K562 (cell line): ENCODE results near the gene FNDC11. TPM values are rescaled to one million over a fixed set of nuclear protein-coding genes. Genes with fewer than 3 reads are reported as not detected.

Source experiments
- ATAC-seq: fragments of 200-7000 bp; cut with Tn5 transposase; 3 replicates; pipeline ENCODE4 v1.9.1; 2020; ENCODE audit warnings: moderate library complexity
- BruUV-seq: library from RNA; stranded (reverse); fragments of 400-500 nt; replicated peaks from 2 replicates; lab custom pipeline; 2021; lab: Mats Ljungman, UMichigan
- CTCF ChIA-PET: fragments of 300-600 bp; formaldehyde crosslinking; extraction: SDS; loops from one replicate; lab custom pipeline; 2021; ENCODE audit warnings: low intra/inter-chr PET ratio; lab: Yijun Ruan, JAX
- POLR2A ChIA-PET: fragments of 300-600, 350-650 bp; sonication (Branson Sonifier 250); formaldehyde crosslinking; extraction: SDS; loops from one replicate; lab custom pipeline; 2021; ENCODE audit warnings: antibody characterized with exemption, inconsistent platforms; lab: Yijun Ruan, JAX
- DNase-seq, 4 experiments: peaks; one replicate each; pipeline versions ENCODE4 v3.0.0 to v3.0.0-alpha.2; 2011 to 2018; ENCODE audit warnings: low spot score in 3 of 4, mixed read lengths in 3 of 4; ENCODE audit errors: extremely low read depth in 1 of 4
- FAIRE-seq: peaks from 2 replicates; lab custom pipeline; 2011; peaks lifted over from hg19 to GRCh38; lab: Jason Lieb, UNC
- H2AFZ ChIP-seq: 2 replicates; pipeline ENCODE4 v1.6.0; 2011; ENCODE audit warnings: low read depth, low read length, control low read depth, inconsistent platforms
- H3K27ac ChIP-seq: fragments of 200-600 bp; 3 replicates; pipeline ENCODE4 v1.8.0; 2011; ENCODE audit warnings: low read depth, mild to moderate bottlenecking, control low read depth, inconsistent platforms, low read length, moderate library complexity, mixed read lengths; ENCODE audit errors: extremely low read depth
- H3K27me3 ChIP-seq, 2 experiments: fragments of 300-600 bp in 1 of 2; 2 replicates in 1 of 2; 3 replicates in 1 of 2; pipeline versions ENCODE4 v1.6.0 to v1.8.0; 2011; ENCODE audit warnings: inconsistent platforms in 2 of 2, low read length in 2 of 2, mild to moderate bottlenecking in 1 of 2, mixed read lengths in 1 of 2, moderate library complexity in 1 of 2; ENCODE audit not compliant: control insufficient read depth in 2 of 2, insufficient read depth in 2 of 2
- H3K36me3 ChIP-seq: fragments of 300-600 bp; 3 replicates; pipeline ENCODE4 v1.8.0; 2011; ENCODE audit warnings: mild to moderate bottlenecking, low read length, inconsistent platforms; ENCODE audit not compliant: control insufficient read depth, insufficient read depth
- H3K4me1 ChIP-seq, 2 experiments: fragments of 200-600 bp in 1 of 2; replicated peaks in 1 of 2; 2 replicates in 1 of 2; 3 replicates in 1 of 2; pipeline versions ENCODE4 v1.5.1 to v1.8.0; 2011; ENCODE audit warnings: inconsistent platforms in 2 of 2, low read length in 2 of 2, mild to moderate bottlenecking in 1 of 2, mixed read lengths in 1 of 2, moderate library complexity in 1 of 2; ENCODE audit not compliant: control insufficient read depth in 2 of 2, insufficient read depth in 2 of 2
- H3K4me2 ChIP-seq: 2 replicates; pipeline ENCODE4 v1.6.1; 2011; ENCODE audit warnings: low read length, control low read depth, inconsistent platforms, mixed read lengths; ENCODE audit not compliant: insufficient read depth
- H3K4me3 ChIP-seq: fragments of 200-600 bp; sonication (generic), shearing (Covaris generic); 2 replicates; pipeline ENCODE4 v1.5.1; 2016; ENCODE audit warnings: control low read depth, inconsistent platforms
- H3K79me2 ChIP-seq: fragments of 200-600 bp; 3 replicates; pipeline ENCODE4 v1.8.0; 2011; ENCODE audit warnings: low read length, inconsistent platforms; ENCODE audit not compliant: control insufficient read depth, insufficient read depth
- H3K9ac ChIP-seq, 2 experiments: 2 replicates each; pipeline versions ENCODE4 v1.6.0 to v1.6.1; 2011; ENCODE audit warnings: low read depth in 2 of 2, low read length in 2 of 2, control low read depth in 1 of 2, inconsistent platforms in 1 of 2, mild to moderate bottlenecking in 1 of 2, mixed read lengths in 1 of 2; ENCODE audit not compliant: insufficient read depth in 1 of 2
- H3K9me1 ChIP-seq: one replicate; pipeline ENCODE4 v1.6.0; 2011; ENCODE audit warnings: inconsistent platforms, mild to moderate bottlenecking, low read length, moderate library complexity; ENCODE audit not compliant: control insufficient read depth, insufficient read depth
- H3K9me3 ChIP-seq: replicated peaks from 2 replicates; pipeline ENCODE4 v1.5.1; 2011; ENCODE audit warnings: low read depth, low read length, inconsistent platforms; ENCODE audit not compliant: control insufficient read depth, insufficient read depth
- H4K20me1 ChIP-seq: replicated peaks from 2 replicates; pipeline ENCODE4 v1.6.1; 2011; ENCODE audit warnings: low read length, inconsistent platforms, mixed read lengths; ENCODE audit not compliant: control insufficient read depth, insufficient read depth
- HNRNPL ChIP-seq: fragments of 200-400 bp; formaldehyde crosslinking; IDR thresholded peaks from 2 replicates; pipeline ENCODE4 v1.6.1; 2017; ENCODE audit warnings: low read depth, mild to moderate bottlenecking, low read length
- TCF7L2 ChIP-seq: fragments of 150-350 bp; IDR thresholded peaks from 2 replicates; pipeline ENCODE4 v1.6.1; 2016; ENCODE audit warnings: low read depth, mild to moderate bottlenecking, low read length, moderate library complexity
- ZNF311 ChIP-seq: fragments of 250-450 bp; sonication (Bioruptor Pico); IDR thresholded peaks from 2 replicates; pipeline ENCODE4 v1.4.0; 2020; ENCODE audit warnings: mild to moderate bottlenecking, moderate library complexity
- WGBS: fragments of 100-300 bp; shearing (Covaris generic); methylation state at CpG from one replicate; pipeline ENCODE4 v1.1.6; 2016; ENCODE audit warnings: low coverage, mixed read lengths; ENCODE audit not compliant: insufficient coverage; ENCODE audit errors: missing lambda C conversion rate; 5-methylcytosine and 5-hydroxymethylcytosine counted together
- in situ Hi-C: fragments of 300-500 bp; cut with MboI; formaldehyde crosslinking; loops from 4 replicates; pipeline ENCODE4 v1.15.0; 2018; ENCODE audit warnings: inconsistent platforms, mixed read lengths
- intact Hi-C: fragments of 100-400 bp; cut with micrococcal nuclease; formaldehyde crosslinking; loops from 2 replicates; pipeline ENCODE4 v1.14.2; 2022
- polyA plus RNA-seq, 8 experiments: library from polyadenylated mRNA; depleted of rRNA in 4 of 8; stranded (reverse) in 5 of 8; unstranded in 3 of 8; fragments of >200 nt; fragmentation: Nextera tagmentation in 2 of 8; fragmentation: Illumina TruSeq in 1 of 8; extraction: Ambion mirVana in 2 of 8; extraction: Trizol in 1 of 8; gene quantifications; 2 replicates each; pipeline versions ENCODE4 v1.2.1 to v1.2.3, GENCODE V29; 2011 to 2014; ENCODE audit warnings: inconsistent platforms in 1 of 8, missing spikeins in 1 of 8
- total RNA-seq, 7 experiments: library from RNA; depleted of rRNA in 6 of 7; stranded (reverse); fragments of >200 nt in 6 of 7; fragmentation: Illumina TruSeq in 2 of 7; extraction: Trizol in 2 of 7; gene quantifications; 2 replicates each; pipeline versions ENCODE4 v1.2.1 to v1.2.3, GENCODE V29; 2011 to 2021; ENCODE audit warnings: low replicate concordance in 1 of 7

FNDC11 gene
- total and polyA plus RNA-seq, 9 of the 15 experiments (the other 6 are each of a cell fraction or from before 2014, with no cell fraction given): 0.08 to 2.3 (median 0.64) TPM; not detected in 2

DNA sequence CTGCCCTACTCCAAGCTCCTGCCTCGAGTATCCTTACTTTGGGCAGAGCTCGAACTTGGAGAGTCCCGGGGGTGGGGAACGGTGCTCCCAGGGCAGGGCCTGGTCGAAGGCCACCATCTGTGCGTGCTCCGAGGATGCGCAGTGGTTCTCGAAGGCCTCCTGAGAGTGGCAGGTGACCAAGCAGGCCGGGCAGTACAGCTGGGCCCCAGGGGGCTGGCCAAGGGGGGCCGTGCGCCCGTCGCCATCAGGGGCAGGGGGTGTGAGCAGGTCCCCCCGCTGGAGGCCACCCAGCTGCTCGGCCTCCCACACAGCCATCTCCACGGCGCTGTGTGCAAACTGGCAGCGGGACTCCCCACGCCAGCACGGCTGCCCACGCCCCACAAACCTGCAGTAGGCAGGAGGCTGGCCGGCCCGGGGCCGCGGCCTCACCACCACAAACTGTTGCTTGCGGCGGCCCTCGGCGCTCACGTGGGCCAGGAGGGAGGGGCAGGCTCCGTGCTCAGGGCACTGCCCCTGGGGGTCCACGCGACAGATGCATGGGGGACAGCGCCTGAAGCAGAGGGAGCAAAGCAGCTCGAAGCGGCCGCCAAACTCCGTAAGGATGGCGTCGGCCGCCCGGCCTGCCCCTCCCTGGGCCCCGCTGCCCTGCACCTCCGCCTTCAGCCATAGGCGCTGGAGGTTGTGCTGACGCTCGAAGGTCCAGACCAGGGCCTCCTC lies 18.3 kb downstream of the FNDC11 start:
- no peaks in the 10 kb centered on the region for H3K36me3 ChIP-seq
- H3K4me2 ChIP-seq: no peak overlapping the region
- ATAC-seq (no peak), FAIRE-seq (no peak), DNase-seq (no peak)
- no peak overlapping the region for H3K4me3 ChIP-seq
- no TSS peak for BruUV-seq
- H3K27me3 ChIP-seq: no peaks in the 10 kb centered on the region
- peaks cover 3% of the 10 kb centered on the region; the same call in 1 of the 2 replicates for H4K20me1 ChIP-seq
- in situ Hi-C loops (no loop called here), intact Hi-C loops (no loop called here)
- no peaks in the 10 kb centered on the region for H3K9me3 ChIP-seq
- H3K4me1 ChIP-seq: peaks cover 4 to 73% of the 10 kb centered on the region in 2 experiments; a peak in 4 of 5 replicates
- no peak for TF ChIP-seq ZNF311 (CRISPR knock-in tag)
- 0 out of 2 replicates have a peak, but pooled peaks have one; percentile 7 for TF ChIP-seq HNRNPL
- TF ChIP-seq TCF7L2: no peak
- no peak overlapping the region for H3K27ac ChIP-seq
- no peak overlapping the region for H2AFZ ChIP-seq
- peaks cover 3% of the 10 kb centered on the region for H3K9me1 ChIP-seq
- WGBS: 71% methylated on average over 24 of the region's 48 CpGs
- POLR2A ChIA-PET: interaction anchor here (0.6 to 1.2 kb wide), 3 partner anchors 9 to 90 kb away, joined by 3 read pairs; no protein-coding TSS in a partner anchor
- CTCF ChIA-PET: no interaction called here
- H3K79me2 ChIP-seq: no peaks in the 10 kb centered on the region
- peak overlapping the region in 1 of 2 experiments; percentile 95; a peak in 1 of 4 replicates for H3K9ac ChIP-seq
